Erythroblast (primary cell): ENCODE results near the gene MAP1B.
A peak's percentile ranks its signal among the peaks of the same experiment; 100 is the strongest.
"Not testable (repeated sequence)": the region's sequence is repeated elsewhere in the genome, so short reads cannot be mapped to it uniquely, and the experiment has no call there.

Source experiments
- DNase-seq, 2 experiments: peaks; one replicate each; lab custom pipeline; 2025; lab: John Stamatoyannopoulos, UW
- GATA1 ChIP-seq: IDR thresholded peaks from 2 replicates; pipeline ENCODE4 v1.6.1; 2011; ENCODE audit warnings: low read depth, mild to moderate bottlenecking, control low read depth, low read length, moderate library complexity
- POLR2A ChIP-seq: IDR thresholded peaks from 2 replicates; pipeline ENCODE4 v1.6.1; 2011; ENCODE audit warnings: mild to moderate bottlenecking, low read length

MAP1B gene

DNA sequence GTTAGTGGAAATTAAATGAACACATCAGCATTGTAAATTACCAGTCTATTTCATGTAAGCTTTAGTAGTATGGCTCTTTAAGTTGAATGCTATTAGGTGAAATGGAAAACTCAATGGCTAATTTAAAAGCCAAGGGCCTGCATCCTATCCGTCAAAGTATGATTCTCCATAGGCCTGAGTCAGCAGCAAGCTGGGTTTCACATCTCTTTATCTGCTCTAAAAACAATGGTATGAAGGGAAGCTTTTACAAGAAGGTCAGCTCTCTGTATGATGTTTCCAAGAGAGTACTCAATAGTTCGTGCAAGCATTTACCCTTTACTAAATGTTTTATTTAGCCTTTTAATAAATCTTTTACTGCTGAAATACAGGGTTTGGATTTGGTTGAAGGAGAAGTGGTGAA, 62.8 kb downstream of the MAP1B start:
- TF ChIP-seq GATA1 = no peak
- TF ChIP-seq POLR2A = no peak
- DNase-seq = no peak

DNA sequence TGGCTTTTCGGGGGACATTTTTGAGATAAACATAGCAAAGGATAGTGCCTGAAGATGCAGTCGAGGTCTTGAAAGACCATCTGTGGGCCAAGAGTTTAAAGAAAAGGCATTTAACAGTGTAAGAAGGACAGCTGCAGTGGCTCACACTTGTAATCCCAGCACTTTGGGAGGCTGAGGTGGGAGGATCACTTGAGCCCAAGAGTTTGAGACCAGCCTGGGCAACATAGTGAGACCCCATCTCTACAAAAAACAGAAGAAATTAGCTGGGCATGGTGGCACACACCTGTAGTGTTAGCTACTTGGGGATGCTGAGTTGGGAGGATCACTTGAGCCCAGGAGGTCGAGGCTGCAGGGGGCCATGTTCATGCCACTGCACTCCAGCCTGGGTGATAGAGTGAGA, 63.9 kb downstream of the MAP1B start:
- not testable (repeated sequence) for DNase-seq

DNA sequence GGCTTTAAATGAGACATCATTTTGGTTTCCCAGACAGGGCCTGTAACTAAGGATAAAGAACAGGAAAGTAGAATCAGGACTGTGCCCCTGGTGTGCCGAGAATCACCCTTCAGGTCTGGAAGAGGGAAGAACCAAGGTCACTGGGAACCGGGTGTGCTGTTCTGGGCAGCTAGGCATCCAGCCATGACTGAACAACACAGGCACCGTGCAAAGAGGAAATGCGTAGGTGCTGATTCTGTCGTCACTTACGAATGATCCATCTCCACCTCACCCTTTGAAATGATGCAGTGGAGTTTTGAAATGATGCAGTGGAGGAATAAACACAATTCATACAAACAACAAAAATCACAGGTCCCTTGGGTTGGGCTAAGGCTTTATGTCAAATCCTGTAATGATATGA, 64.4 kb downstream of the MAP1B start:
- TF ChIP-seq GATA1 = no peak
- TF ChIP-seq POLR2A = no peak
- no peak for DNase-seq

DNA sequence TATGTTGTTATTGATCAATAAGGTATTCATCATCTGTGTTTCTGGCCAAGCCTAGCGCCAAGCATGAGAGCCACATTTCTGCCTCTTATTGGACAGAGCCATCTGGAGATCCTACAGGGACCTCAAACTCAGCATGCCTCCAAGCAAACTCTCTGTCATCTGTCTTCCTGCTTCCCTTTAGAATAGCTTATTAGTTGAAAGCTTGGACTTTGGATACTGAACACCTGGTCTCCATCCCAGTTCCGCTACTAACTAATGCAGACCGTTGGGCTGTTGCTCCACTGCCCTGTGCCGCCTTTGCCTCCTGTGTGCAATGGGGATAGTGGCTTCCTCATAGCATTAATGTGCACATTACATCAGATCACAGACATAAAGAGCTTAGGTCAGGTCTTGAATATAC, 65.5 kb downstream of the MAP1B start:
- TF ChIP-seq GATA1 = no peak
- TF ChIP-seq POLR2A = no peak
- no peak for DNase-seq

DNA sequence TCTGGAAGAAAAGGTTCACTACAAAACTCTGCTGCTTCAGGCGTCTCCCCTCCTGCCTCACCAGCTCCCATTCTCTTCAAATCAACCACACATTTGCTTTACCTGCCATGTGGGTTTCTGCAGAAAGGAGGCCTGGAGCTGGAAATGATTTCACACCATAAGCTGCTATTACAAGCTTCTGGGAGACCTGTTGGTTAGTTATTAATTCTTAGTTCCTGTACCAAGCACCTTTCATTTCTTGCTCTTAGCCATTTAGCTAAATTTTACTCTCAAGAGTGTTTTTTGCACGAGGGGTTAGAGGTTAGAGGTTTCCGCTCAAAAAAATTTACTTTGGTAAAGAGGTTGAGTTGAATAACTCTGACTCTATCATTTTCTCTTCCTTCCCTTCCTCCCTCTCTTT, 70.3 kb downstream of the MAP1B start:
- TF ChIP-seq GATA1 (no peak), POLR2A (no peak)
- no peak for DNase-seq

DNA sequence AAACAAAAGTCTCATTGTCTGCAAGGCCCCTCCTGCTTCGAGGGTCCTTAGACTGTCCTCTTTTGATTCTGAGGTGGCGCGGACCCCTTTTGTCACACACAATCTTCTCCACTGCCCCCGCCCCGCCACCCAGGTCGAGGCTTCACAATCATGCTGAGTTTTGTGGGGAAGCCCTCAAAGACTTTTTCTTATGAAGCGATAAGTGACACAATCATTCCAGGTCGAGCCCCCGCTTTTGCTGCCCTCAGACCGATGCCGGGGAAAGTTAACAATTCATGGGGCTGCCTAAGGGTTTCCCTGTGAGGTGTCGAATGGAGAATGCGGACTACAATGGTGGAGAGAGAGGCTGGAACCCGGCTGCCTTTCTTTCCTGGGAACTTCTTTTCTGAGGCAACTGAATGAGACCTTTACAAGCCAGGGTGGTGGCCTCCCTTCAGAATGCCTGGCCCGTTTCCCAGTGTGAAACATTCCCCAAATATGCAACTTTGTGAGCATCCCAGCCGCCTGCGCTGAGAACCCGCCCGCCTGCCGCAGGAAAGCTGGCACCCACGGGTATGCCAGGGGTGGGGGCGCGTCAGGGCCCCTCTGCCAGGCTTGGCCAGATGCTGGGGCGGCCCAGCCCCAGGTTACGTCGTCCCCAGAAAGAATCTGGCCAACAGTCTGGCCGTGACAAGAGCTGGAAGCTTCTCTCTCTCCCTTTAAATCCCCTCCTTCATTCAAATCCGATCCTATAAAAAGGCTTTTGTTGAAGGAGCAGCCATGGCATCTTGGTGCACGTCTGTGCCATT, 71.9 kb downstream of the MAP1B start:
- TF ChIP-seq POLR2A = no peak
- TF ChIP-seq GATA1 = no peak
- no peak for DNase-seq

DNA sequence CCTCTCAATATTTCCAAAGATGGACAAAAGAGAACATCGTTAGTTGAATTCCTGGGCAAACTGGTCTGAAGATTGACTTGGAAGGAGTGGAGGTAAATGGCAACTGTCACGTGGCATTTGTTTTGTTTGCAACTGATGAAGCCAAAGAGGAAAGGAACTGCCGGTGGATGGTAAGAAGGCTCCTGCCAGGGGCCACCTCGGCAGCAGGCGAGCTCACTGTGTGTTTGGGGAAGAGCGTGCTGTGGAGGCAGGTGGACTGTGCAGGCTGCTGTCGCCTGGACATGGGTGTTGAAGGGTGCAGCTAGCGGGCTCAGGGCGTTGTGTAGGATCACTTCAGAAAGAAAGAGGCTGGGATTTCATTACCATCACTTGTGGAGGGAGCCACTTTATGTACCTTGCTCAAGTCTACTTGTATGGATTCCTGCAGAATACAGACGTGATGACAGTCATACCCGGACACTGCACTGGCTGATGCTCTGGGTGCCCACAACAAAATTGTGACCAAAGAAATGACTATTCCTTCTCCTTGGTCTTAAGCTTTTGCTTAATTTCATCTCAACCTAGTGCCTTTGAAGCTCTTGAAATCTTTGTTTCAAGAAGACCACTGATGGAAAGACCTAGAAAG, 72.7 kb downstream of the MAP1B start:
- TF ChIP-seq GATA1 = no peak
- no peak for TF ChIP-seq POLR2A
- no peak for DNase-seq

DNA sequence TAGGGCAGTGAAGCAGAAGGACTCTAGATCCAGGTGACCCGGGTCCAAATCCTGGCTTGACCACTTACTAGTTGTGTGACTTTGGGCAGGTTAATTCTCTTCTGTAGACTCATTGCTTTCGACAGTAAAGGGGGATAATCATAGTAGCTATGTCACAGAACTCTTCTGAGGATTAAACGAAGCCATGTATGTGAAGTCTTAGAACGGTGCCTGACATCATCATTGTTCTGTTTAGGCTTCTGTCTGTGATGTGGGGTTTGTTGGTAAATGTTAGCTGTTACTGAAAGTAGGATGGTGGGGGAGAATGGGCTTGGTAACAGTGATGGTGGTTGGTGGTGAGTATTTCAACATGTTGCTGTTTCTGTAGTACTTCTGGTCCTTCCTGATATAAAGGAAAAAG, 73.7 kb downstream of the MAP1B start:
- TF ChIP-seq POLR2A = no peak
- no peak for TF ChIP-seq GATA1
- no peak for DNase-seq

DNA sequence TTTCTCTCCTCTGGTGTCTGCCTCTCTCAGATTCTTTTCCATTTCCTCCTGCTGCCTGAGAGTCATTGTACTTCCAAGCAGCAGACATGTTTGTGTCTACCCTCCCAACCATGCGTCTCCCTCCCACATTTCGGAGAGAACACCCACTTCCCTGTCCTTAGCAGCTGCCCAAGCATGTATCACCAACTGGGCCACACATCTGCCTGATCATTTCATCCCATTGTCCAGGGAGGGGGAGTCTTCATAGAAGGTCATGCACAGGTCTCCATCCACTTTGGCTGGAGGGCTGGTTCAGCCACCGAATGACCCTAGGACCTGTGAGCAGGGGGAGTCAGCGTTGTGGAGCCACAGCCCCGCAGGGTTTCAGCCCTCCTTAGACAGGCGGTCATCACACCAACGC, 75.4 kb downstream of the MAP1B start:
- no peak for DNase-seq
- no peak for TF ChIP-seq GATA1
- no peak for TF ChIP-seq POLR2A

DNA sequence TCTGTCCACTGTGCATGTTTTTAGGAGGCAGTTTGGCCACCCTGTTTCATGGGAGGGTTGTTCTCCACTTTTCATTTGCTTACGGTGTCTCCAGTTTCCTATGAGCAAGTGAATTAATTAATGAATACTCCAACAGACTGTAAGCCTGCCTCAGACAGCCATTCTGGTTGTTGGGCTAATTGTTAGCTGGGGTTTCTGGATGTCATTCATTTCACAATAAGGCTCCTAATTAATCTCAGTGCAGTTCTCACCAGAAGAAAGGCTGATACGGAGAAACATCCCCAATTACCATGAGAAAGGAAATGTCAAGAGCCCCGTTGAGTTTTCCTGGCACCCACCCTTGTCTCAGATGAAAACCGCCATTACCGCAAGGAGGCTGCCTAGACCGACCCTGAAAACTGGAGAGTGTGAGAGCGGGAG, 75.8 kb downstream of the MAP1B start:
- DNase-seq = no peak
- TF ChIP-seq GATA1 (no peak), POLR2A (no peak)

DNA sequence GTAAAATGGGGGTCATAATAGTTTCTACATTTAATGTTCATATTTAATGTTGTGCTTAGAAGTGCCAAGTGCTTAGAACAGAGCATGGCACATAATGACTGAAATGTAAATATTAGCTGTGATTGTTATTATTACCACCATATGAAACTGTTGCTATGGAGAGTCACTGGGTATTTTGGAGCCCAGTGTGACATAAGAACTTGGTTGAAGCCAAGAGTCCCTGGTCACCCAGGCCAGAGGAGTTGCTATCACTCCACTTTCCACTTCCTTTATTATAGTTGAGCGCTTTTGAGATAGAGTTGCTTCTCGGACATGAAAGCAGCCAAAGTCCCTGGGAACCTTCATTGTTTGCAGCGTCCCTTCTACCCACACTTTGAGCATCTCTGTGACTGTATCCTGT, 77.1 kb downstream of the MAP1B start:
- TF ChIP-seq POLR2A = no peak
- no peak for DNase-seq

DNA sequence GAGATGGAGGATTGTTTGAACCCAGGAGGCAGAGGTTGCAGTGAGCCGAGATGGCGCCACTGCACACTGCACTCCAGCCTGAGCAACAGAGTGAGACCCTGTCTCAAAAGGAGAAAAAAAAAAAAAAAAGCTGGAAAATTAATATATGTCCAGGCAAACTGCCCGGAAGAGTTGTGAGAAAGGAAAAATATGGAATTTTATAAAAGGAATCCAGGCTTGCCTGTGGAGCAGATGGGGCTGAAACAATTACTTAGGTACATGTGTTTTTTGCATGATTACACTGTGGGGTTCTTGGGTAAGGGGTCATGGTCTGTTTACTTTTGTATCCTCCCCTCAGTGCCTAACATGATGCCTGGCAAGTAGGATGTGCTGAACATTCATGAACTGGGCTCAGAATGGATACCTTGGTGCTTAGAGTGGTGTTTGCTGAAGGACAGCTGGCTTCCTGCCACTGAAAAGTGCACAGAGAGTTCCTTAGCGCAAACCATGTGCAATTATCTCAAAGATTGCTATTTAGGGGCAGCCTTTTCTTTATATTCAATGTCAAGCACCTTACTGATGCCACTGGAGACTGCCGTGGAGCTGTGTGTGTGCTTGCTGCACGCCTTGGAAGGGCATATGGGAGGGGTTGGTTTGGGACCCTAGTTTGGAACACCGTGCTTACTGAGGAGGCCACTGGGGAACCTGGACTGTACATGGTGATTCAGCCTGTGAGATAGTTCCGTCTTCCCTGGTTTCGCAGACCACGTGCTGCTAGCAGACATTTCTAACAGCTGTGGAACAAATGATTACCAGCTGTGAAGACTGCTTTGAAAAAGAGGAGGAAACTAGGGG, 78.4 kb downstream of the MAP1B start:
- no peak for TF ChIP-seq GATA1
- DNase-seq = no peak

DNA sequence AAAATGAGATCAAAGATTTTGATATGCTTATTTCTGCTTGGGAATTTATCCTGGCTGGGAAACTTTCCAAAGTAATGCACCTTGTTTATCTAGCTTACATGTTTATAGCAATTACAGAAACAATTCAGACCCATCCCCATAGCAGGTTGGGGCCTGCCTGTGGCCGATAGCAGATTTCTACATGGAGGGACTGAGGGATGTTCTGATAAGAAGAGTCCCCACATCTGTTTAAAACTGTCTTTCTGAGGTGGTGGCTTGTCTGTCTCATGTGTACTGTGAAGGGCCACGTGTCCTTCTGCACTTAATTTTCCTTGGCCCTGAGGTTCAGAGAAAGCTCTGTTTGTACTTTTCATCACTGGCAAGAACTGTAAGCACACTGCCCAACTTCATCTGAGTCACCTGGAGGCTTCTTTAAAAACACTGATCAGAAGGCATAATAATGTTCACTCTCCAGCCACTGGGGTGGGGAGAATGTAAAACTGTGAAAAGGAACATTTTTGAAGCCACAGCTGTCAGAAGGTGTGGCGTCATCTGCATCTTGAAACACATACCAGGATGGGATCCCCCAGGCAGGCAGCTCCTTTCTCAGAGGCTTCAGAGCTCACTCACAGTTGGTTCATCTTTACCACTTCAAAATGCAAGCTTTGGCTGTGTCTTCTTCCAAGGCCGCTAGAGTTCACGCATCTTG, 80.3 kb downstream of the MAP1B start:
- peak in 1 of 2 experiments; percentile 31 for DNase-seq
- TF ChIP-seq POLR2A (no peak), GATA1 (no peak)

DNA sequence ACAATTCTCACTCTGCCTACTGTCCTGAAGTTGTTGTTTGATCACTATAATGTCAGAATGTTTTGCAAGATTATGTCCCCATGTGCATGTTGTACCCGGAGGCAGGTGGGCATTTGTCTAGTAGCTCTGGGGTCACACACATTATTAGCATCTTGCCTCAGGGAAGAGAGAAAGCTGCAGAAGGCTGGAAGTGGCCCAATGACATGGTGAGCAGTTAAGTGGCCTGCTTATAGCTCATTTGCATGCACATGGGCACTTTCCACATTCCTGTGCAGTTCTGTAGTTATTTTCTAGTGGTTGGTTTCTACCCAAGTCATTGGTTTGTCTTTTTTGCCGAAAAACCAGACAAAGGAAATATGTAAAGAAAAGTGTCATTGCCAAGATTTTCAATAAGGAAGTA, 80.9 kb downstream of the MAP1B start:
- DNase-seq = no peak
- no peak for TF ChIP-seq POLR2A
- TF ChIP-seq GATA1 = no peak
